HL-60 (cell line): ENCODE measurements around the gene CHMP6.

Experiments used
- DNase-seq, 2 experiments: peaks; one replicate each; pipeline ENCODE4 v3.0.0-alpha.2; 2010 to 2020; ENCODE audit warnings: low read depth in 1 of 2, low spot score in 1 of 2
- H3K27ac ChIP-seq: fragments of 250-450 bp; sonication (Bioruptor Pico); replicated peaks from 2 replicates; pipeline ENCODE4 v1.5.1; 2020; ENCODE audit warnings: mild to moderate bottlenecking, moderate library complexity
- H3K27me3 ChIP-seq: fragments of 250-450 bp; sonication (Bioruptor Pico); 2 replicates; pipeline ENCODE4 v1.5.1; 2021; ENCODE audit warnings: mild to moderate bottlenecking, moderate library complexity; ENCODE audit not compliant: insufficient read depth, poor library complexity, severe bottlenecking
- H3K4me3 ChIP-seq: replicated peaks from 2 replicates; pipeline ENCODE4 v1.5.1; 2011; ENCODE audit warnings: mild to moderate bottlenecking, control low read depth, low read length; ENCODE audit not compliant: insufficient read depth
- GABPA ChIP-seq: IDR thresholded peaks from 2 replicates; pipeline ENCODE4 v1.6.1; 2012; ENCODE audit warnings: low read depth
- POLR2AphosphoS5 ChIP-seq: IDR thresholded peaks from 2 replicates; pipeline ENCODE4 v1.6.1; 2012; ENCODE audit warnings: low read depth
- REST ChIP-seq: IDR thresholded peaks from 2 replicates; pipeline ENCODE4 v1.6.1; 2012; ENCODE audit warnings: low read depth; ENCODE audit not compliant: insufficient replicate concordance
- SPI1 ChIP-seq: IDR thresholded peaks from 2 replicates; pipeline ENCODE4 v1.6.1; 2012; ENCODE audit warnings: low read depth, mild to moderate bottlenecking, borderline replicate concordance
- TF ChIP-seq, protein P1 (sequence below): IDR thresholded peaks from one replicate; pipeline ENCODE4 v1.5.1; 2011; ENCODE audit warnings: low read length, control low read depth, inconsistent platforms; ENCODE audit not compliant: insufficient read depth

Gene CHMP6

GRCh38 chr17:81031566-81032550 is 40.2 kb downstream of the CHMP6 start:
- TF ChIP-seq POLR2AphosphoS5, result no peak
- no peak for TF ChIP-seq REST
- no peak for TF ChIP-seq GABPA
- no peak for TF ChIP-seq SPI1
- TF ChIP-seq, protein P1, sequence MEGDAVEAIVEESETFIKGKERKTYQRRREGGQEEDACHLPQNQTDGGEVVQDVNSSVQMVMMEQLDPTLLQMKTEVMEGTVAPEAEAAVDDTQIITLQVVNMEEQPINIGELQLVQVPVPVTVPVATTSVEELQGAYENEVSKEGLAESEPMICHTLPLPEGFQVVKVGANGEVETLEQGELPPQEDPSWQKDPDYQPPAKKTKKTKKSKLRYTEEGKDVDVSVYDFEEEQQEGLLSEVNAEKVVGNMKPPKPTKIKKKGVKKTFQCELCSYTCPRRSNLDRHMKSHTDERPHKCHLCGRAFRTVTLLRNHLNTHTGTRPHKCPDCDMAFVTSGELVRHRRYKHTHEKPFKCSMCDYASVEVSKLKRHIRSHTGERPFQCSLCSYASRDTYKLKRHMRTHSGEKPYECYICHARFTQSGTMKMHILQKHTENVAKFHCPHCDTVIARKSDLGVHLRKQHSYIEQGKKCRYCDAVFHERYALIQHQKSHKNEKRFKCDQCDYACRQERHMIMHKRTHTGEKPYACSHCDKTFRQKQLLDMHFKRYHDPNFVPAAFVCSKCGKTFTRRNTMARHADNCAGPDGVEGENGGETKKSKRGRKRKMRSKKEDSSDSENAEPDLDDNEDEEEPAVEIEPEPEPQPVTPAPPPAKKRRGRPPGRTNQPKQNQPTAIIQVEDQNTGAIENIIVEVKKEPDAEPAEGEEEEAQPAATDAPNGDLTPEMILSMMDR, result no peak
- no peak overlapping the region for H3K4me3 ChIP-seq
- H3K27me3 ChIP-seq, result peaks cover 11% of the 10 kb centered on the region
- H3K27ac ChIP-seq, result no peak overlapping the region
- no peak for DNase-seq

DNA sequence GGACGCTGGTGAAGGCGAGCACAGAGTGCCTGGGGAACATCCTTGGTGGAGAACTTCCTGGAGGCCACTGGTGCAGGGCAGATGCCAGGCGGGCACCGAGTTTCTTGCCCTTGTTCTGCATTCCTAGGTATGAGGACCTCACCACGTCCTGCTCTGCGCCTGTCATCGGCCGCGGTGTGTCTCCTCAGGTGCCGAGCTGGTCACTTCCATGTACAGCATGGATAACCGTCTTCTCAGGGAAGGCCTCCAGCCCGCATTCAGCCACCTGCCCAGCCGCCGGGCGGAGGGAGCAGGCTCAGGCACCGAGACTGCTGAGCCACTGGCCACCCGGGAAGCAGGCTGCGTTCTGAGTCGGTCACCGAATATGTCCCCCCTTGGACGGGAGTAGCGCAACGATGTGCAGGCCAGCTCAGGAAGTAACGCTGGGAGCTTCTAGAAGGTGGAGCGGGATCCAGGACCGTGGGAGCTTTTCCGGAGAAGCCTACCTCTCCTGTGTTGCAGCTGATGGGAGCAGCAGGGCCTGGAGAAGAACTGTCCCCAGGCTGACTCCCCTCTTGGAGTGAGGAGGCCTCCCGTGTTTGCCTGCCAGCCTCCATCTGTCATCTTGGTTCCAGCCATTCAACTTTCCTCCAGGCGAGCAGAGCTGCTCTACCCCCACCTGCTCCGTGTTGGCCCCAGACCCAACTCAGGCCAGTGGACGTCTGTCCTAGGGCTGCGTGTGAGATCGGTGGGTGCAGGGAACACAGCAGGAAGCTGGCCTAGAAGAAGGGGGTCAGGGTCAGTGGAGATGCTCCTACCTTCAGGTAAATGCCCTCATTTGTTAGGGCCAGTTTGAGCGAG is 41.2 kb downstream of the CHMP6 start:
- TF ChIP-seq POLR2AphosphoS5, result no peak
- no peak for TF ChIP-seq SPI1
- no peak for TF ChIP-seq REST
- H3K27me3 ChIP-seq, result peaks cover 13% of the 10 kb centered on the region
- DNase-seq, result no peak
- no peak overlapping the region for H3K4me3 ChIP-seq
- no peak overlapping the region for H3K27ac ChIP-seq

DNA sequence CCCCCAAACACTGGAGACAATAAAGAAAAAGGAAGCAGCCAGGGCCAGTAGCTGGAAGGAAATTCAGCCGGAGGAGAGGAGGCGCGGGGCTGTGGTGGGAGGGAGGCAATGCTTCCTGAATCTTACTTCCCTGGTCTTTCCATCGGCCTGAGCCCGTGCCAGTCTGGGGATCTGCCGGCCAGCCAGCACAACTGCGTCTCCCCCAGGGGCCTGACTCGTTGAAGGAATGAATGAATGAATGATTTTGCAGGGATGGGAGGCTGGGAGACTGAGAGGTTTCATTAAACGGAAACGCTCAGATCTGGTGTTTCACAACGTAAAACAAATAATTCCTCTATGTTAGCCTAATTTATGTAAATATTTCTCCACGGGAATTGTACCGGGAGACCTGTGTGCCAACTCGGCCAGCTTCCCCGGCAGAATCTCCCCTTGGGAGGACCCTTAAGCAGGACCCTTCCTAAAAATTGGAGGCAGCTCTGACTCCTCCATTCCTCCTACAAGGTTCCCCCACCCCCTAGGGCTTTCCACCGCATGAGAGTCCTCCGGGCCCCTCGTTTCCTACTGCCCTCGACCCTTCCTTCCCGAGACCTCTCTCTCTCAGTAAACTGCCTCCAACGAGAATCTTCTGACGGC is 42.0 kb downstream of the CHMP6 start:
- Histone ChIP-seq H3K4me3 (peak overlapping the region; percentile 62), H3K27ac (peak overlapping the region; percentile 14), H3K27me3 (peaks cover 16% of the 10 kb centered on the region)
- TF ChIP-seq SPI1, result peak; percentile 12; the same call in 1 of the 2 replicates
- no peak for TF ChIP-seq POLR2AphosphoS5
- TF ChIP-seq GABPA, result no peak
- TF ChIP-seq REST, result no peak
- DNase-seq, result peak in 1 of 2 experiments; percentile 61
